AG04450 (cell line): ENCODE measurements around the gene IRAK1BP1. TPM values are rescaled to one million over a fixed set of nuclear protein-coding genes. Genes with fewer than 3 reads are reported as not detected.

Source experiments
- CTCF ChIA-PET: fragments of 300-600, 350-600 bp; formaldehyde crosslinking; extraction: SDS; loops from one replicate; lab custom pipeline; 2022; ENCODE audit warnings: antibody characterized with exemption, inconsistent platforms; lab: Charles Lee
- POLR2A ChIA-PET: fragments of 350-600 bp; formaldehyde crosslinking; extraction: SDS; loops from one replicate; lab custom pipeline; 2021; ENCODE audit warnings: antibody characterized with exemption, inconsistent platforms; lab: Yijun Ruan, JAX
- DNase-seq: peaks from one replicate; pipeline ENCODE4 v3.0.0-alpha.2; 2011; ENCODE audit warnings: low read depth, low spot score
- H3K27ac ChIP-seq: one replicate; pipeline ENCODE4 v1.5.1; 2012; ENCODE audit warnings: low read depth, low read length, control low read depth
- H3K27me3 ChIP-seq: one replicate; pipeline ENCODE4 v1.6.0; 2012; ENCODE audit warnings: low read length; ENCODE audit not compliant: control insufficient read depth, insufficient read depth
- H3K4me3 ChIP-seq: 2 replicates; pipeline ENCODE4 v1.5.1; 2011; ENCODE audit warnings: mild to moderate bottlenecking, low read depth, low read length, control low read depth
- H3K9me3 ChIP-seq: 2 replicates; pipeline ENCODE4 v1.5.1; 2012; ENCODE audit warnings: low read length; ENCODE audit not compliant: control insufficient read depth, insufficient read depth
- polyA plus RNA-seq: library from polyadenylated mRNA; depleted of rRNA; stranded (reverse); fragments of >200 nt; gene quantifications from 2 replicates; pipeline ENCODE4 v1.2.3, GENCODE V29; 2011
- TF ChIP-seq, protein P1 (sequence below): IDR thresholded peaks from 2 replicates; pipeline ENCODE4 v1.5.1; 2011; ENCODE audit warnings: low read depth, low read length, control low read depth, inconsistent platforms

IRAK1BP1 gene
- polyA plus RNA-seq, 1 experiment, result 3.9 TPM

DNA sequence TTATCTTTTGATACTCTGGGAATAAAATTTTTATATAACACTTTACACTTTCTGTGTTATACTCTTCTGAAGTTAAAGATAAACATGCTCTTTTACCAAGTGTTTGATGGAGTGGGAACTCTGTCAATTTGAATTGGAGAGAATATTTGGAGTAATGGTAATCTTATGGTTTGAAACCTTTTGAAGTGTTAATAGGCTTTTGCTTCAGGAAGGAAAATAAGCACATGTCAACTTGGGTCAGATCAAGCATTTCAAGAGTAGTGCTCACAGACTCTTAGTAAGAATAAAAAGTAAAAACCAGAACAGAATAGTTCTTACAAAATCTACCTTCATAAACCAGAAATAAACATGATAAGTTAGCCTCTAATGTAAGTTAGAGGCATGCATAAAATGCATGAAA is 24.4 kb upstream of the IRAK1BP1 start:
- no peak for DNase-seq
- Histone ChIP-seq H3K27ac (no peak overlapping the region), H3K27me3 (no peaks in the 10 kb centered on the region), H3K4me3 (no peak overlapping the region), H3K9me3 (no peaks in the 10 kb centered on the region)
- CTCF ChIA-PET, result no interaction called here
- TF ChIP-seq, protein P1, sequence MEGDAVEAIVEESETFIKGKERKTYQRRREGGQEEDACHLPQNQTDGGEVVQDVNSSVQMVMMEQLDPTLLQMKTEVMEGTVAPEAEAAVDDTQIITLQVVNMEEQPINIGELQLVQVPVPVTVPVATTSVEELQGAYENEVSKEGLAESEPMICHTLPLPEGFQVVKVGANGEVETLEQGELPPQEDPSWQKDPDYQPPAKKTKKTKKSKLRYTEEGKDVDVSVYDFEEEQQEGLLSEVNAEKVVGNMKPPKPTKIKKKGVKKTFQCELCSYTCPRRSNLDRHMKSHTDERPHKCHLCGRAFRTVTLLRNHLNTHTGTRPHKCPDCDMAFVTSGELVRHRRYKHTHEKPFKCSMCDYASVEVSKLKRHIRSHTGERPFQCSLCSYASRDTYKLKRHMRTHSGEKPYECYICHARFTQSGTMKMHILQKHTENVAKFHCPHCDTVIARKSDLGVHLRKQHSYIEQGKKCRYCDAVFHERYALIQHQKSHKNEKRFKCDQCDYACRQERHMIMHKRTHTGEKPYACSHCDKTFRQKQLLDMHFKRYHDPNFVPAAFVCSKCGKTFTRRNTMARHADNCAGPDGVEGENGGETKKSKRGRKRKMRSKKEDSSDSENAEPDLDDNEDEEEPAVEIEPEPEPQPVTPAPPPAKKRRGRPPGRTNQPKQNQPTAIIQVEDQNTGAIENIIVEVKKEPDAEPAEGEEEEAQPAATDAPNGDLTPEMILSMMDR, result no peak
- POLR2A ChIA-PET, result no interaction called here

DNA sequence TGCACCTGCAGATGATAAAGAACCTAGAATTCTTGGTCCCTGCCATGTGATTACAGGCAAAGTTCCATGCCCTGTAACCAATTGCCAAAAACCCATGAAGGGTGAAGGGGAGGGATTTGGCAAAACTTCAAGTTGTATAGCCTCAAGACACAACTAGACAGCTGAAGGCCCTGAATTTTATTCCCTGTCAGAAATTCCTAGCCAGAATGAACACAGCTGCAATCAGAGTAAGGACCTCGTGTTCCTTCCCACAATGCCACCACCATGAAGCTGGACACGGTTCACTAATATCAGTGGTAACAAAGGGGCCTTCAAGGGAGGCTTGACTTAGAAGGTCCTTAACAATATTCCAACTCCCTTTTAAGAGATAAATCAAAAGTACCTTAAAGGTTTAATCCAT is 22.5 kb upstream of the IRAK1BP1 start:
- H3K27me3 ChIP-seq, result no peaks in the 10 kb centered on the region
- ChIA-PET CTCF (no interaction called here), POLR2A (no interaction called here)
- TF ChIP-seq, protein P1, result no peak
- no peak overlapping the region for H3K27ac ChIP-seq
- no peak for DNase-seq
- no peak overlapping the region for H3K4me3 ChIP-seq
- H3K9me3 ChIP-seq, result no peaks in the 10 kb centered on the region

DNA sequence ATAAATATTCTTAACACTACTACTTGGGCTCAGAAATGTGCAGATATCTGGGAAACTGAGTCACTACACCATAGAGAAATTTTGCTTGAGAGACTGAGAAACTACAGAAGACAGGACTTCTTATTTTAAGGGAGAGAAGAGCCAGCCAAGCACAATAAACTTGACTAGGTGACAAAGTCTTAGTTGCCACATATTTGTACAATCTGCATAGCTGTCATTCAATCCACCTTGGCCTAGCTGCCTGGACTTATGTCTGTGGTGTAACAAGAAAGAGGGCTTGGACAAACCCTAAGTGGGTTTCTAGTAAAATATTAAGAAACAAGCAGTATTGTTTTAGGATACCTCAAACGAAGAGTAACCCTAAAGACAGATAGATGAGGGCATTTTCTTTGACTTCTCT is 21.8 kb upstream of the IRAK1BP1 start:
- no peak overlapping the region for H3K27ac ChIP-seq
- POLR2A ChIA-PET, result no interaction called here
- DNase-seq, result no peak
- no peaks in the 10 kb centered on the region for H3K9me3 ChIP-seq
- CTCF ChIA-PET, result no interaction called here
- H3K27me3 ChIP-seq, result no peaks in the 10 kb centered on the region
- H3K4me3 ChIP-seq, result no peak overlapping the region
- TF ChIP-seq, protein P1, result no peak

DNA sequence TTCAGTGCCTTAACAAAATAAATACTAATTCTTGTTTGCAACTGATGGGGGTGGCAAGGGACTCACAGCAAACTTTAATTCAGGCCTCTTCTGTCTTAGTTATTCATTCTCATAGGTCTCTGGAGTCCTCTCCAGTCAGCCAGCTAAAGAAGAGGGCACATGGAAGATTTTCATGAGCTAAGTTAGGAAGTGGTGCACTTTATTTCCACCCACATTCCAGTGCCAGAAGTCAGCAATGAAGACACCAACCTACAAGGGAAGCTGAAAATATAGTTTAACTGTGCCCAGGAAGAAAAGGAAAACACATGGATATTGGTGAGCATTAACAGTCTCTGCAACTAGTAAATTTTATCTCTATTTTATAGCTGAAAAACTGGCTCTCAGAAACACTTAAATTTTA is 16.7 kb upstream of the IRAK1BP1 start:
- ChIA-PET CTCF (no interaction called here), POLR2A (no interaction called here)
- H3K27ac ChIP-seq, result no peak overlapping the region
- DNase-seq, result no peak
- no peak overlapping the region for H3K4me3 ChIP-seq
- H3K9me3 ChIP-seq, result no peaks in the 10 kb centered on the region
- H3K27me3 ChIP-seq, result no peaks in the 10 kb centered on the region
- TF ChIP-seq, protein P1, result no peak

DNA sequence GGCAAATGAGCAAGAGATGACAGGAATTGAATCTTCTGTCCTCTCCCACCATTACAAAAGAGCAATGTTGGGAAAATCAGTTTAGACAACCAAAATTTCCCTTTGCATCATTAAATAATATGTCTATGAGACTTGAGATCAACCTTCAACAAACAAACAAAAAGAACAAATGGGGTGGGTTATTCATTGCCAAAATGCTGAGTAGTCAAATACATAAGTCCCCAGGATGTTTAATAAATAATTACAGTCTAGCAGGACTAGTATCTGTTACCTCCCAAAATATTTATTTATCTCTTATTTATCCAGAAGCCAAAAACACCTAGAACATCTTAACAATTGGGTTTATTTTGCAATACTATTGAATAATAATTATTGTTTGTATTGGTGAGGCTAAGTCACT is 16.2 kb upstream of the IRAK1BP1 start:
- DNase-seq, result no peak
- ChIA-PET CTCF (no interaction called here), POLR2A (no interaction called here)
- Histone ChIP-seq H3K27me3 (no peaks in the 10 kb centered on the region), H3K9me3 (no peaks in the 10 kb centered on the region), H3K27ac (no peak overlapping the region), H3K4me3 (no peak overlapping the region)
- TF ChIP-seq, protein P1, result no peak
